Psoas muscle (tissue), 8 donors: Measurements from ENCODE around the gene SLC2A8. TPM values are rescaled to one million over a fixed set of nuclear protein-coding genes. Genes with fewer than 3 reads are reported as not detected.

ENCODE experiments used
- ATAC-seq, 4 donors: fragments of 200-7000 bp; cut with Tn5 transposase; one replicate each; pipeline ENCODE4 v1.9.1; 2020; ENCODE audit warnings: moderate library complexity in 3 of 4, mild to moderate bottlenecking in 2 of 4
- DNase-seq, 2 donors: peaks; one replicate each; pipeline ENCODE4 v3.0.0-alpha.2; 2020
- H3K27ac ChIP-seq: fragments of 200-600 bp; one replicate; pipeline ENCODE4 v1.8.0; 2022
- H3K27me3 ChIP-seq, 3 donors: fragments of 200-600 bp in 1 of 3; one replicate each; pipeline versions ENCODE4 v1.6.1 to v1.8.0; 2013 to 2022; ENCODE audit warnings: low read length in 2 of 3, mild to moderate bottlenecking in 2 of 3, moderate library complexity in 1 of 3; ENCODE audit not compliant: insufficient read depth in 3 of 3
- H3K36me3 ChIP-seq, 2 donors: fragments of 200-600 bp in 1 of 2; one replicate each; pipeline versions ENCODE4 v1.6.1 to v1.8.0; 2013 to 2022; ENCODE audit warnings: low read depth in 1 of 2, mild to moderate bottlenecking in 1 of 2, moderate library complexity in 1 of 2; ENCODE audit not compliant: insufficient read depth in 1 of 2
- H3K4me1 ChIP-seq: fragments of 200-600 bp; one replicate; pipeline ENCODE4 v1.8.0; 2022
- H3K4me3 ChIP-seq: fragments of 200-600 bp; one replicate; pipeline ENCODE4 v1.8.0; 2022; ENCODE audit warnings: mild to moderate bottlenecking
- H3K9me3 ChIP-seq: fragments of 200-600 bp; one replicate; pipeline ENCODE4 v1.8.0; 2022
- CTCF ChIP-seq: fragments of 200-600 bp; IDR thresholded peaks from one replicate; pipeline ENCODE4 v1.8.0; 2022; ENCODE audit warnings: antibody characterized with exemption
- WGBS, 3 donors: extraction: QIAGEN DNeasy Blood & Tissue Kit; methylation state at CpG; one replicate each; pipeline versions ENCODE4 v1.1.6 to v1.1.7; 2013; 5-methylcytosine and 5-hydroxymethylcytosine counted together
- intact Hi-C, 2 donors: fragments of 100-400 bp; cut with DNase I; formaldehyde crosslinking; loops; one replicate each; pipeline versions ENCODE4 v1.11.0 to v1.14.2; 2022
- polyA plus RNA-seq, 3 donors: library from polyadenylated mRNA; stranded (reverse); fragments of 200-250 nt; gene quantifications; one replicate each; pipeline ENCODE4 v1.2.3, GENCODE V29; 2013
- total RNA-seq, 4 donors: library from RNA; stranded (reverse); fragmentation: NEBNext Ultra II Directional in 2 of 4; extraction: Animal tissue kit (Norgen Biotek cat#: 25700) in 2 of 4; gene quantifications; one replicate each; pipeline versions ENCODE4 v1.2.1 to v1.2.4, GENCODE V29; 2021 to 2023
- donor health status: healthy with polysubstance abuse.
- donor health status: DM: no; HTN: no; CAD: no; lungs with moderate emphysema.
- donor health status: Bipolar disorder and iron deficiency.
- donor health status: healthy.
- donor health status: DM: yes; HTN: yes; CAD: no.
- donor health status: DM: no; HTN: no; CAD: no.
- donor health status: DM: no; HTN: no; CAD: no.
- donor health status: DM: yes; HTN: yes; CAD: no.

Gene SLC2A8
- total and polyA plus RNA-seq, 7 donors, result 13.2 to 20.3 (median 16.3) TPM

- intact Hi-C loops, result loop anchor here (10.0 kb wide), 1 partner anchor 107 kb away; no protein-coding TSS in a partner anchor
- H3K36me3 ChIP-seq, result peaks cover 0 to 22% of the 10 kb centered on the region in 2 donors
- DNase-seq (no peak), ATAC-seq (no peak)
- no peaks in the 10 kb centered on the region for H3K4me1 ChIP-seq
- no peak overlapping the region for H3K27ac ChIP-seq
- H3K27me3 ChIP-seq, result no peaks in the 10 kb centered on the region
- TF ChIP-seq CTCF, result no peak
- H3K4me3 ChIP-seq, result no peak overlapping the region
- WGBS, 3 donors, result 83 to 92% (median 84%) methylated on average over 5 of the region's 5 CpGs
- H3K9me3 ChIP-seq, result no peaks in the 10 kb centered on the region
Measured at GRCh38 chr9:127392166-127392565, 4.8 kb upstream of the SLC2A8 start.

- intact Hi-C loops, result loop anchor here (10.0 kb wide), 1 partner anchor 108 kb away; no protein-coding TSS in a partner anchor
- 89 to 93% (median 89%) methylated on average over 5 of the region's 5 CpGs for WGBS, 3 donors
- ATAC-seq, result no peak
- H3K27me3 ChIP-seq, result no peaks in the 10 kb centered on the region
- H3K4me1 ChIP-seq, result peaks cover 2% of the 10 kb centered on the region
- H3K36me3 ChIP-seq, result peaks cover 0 to 22% of the 10 kb centered on the region in 2 donors
- no peak for DNase-seq
- no peak overlapping the region for H3K4me3 ChIP-seq
- no peaks in the 10 kb centered on the region for H3K9me3 ChIP-seq
- TF ChIP-seq CTCF, result no peak
- no peak overlapping the region for H3K27ac ChIP-seq
Measured at GRCh38 chr9:127392976-127393375, 4.0 kb upstream of the SLC2A8 start.

- ATAC-seq, result no peak
- WGBS, 3 donors, result 48 to 70% (median 53%) methylated on average over 2 of the region's 2 CpGs
Measured at GRCh38 chr9:127393645-127394044, 3.3 kb upstream of the SLC2A8 start.

GRCh38 chr9:127395497-127396252 lies 1.3 kb upstream of the SLC2A8 start:
- intact Hi-C loops, result loop anchor here (2.0 to 10.0 kb wide), 3 partner anchors 27 to 178 kb away; no protein-coding TSS in a partner anchor
- Histone ChIP-seq H3K27ac (peak overlapping the region; percentile 81), H3K9me3 (no peaks in the 10 kb centered on the region), H3K27me3 (no peaks in the 10 kb centered on the region), H3K4me1 (peaks cover 13% of the 10 kb centered on the region), H3K36me3 (peaks cover 0 to 18% of the 10 kb centered on the region in 2 donors), H3K4me3 (peak overlapping the region; percentile 94)
- no peak for DNase-seq
- 80 to 84% (median 83%) methylated on average over 7 of the region's 7 CpGs for WGBS, 3 donors
- TF ChIP-seq CTCF, result no peak
- no peak for ATAC-seq

More at GRCh38 chr9:127393645-127394044, 3.3 kb upstream of the SLC2A8 start:
- intact Hi-C loops, result loop anchor here (10.0 kb wide), 1 partner anchor 109 kb away; no protein-coding TSS in a partner anchor
- Histone ChIP-seq H3K4me3 (no peak overlapping the region), H3K4me1 (peaks cover 8% of the 10 kb centered on the region), H3K36me3 (peaks cover 0 to 22% of the 10 kb centered on the region in 2 donors), H3K27me3 (no peaks in the 10 kb centered on the region), H3K27ac (no peak overlapping the region), H3K9me3 (no peaks in the 10 kb centered on the region)
- no peak for DNase-seq
- no peak for TF ChIP-seq CTCF
